Measurements from ENCODE around the gene ARHGEF11.

Gene ARHGEF11

DNA sequence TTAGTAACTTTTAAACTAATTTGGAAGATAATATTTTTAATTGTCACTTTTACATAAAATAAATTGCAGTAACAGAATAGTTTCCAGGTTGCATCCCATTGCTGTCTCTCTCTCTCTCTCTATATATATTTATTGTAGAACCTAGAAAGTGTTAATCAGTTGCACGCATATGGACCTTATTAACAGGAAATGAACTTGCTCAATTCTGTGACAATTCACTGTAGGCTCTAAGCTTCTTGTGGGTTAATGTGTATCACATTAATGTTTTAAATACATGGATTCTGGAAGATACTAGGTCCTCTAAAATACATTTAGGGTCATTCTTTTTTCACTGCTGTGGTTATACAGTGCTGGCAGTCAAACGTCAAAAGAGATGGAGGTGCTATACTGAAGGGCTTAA is 92.0 kb downstream of the ARHGEF11 start:
- DNase-seq (ENCODE audit: low read depth in 2 of 3, low spot score in 1 of 3): no peak

DNA sequence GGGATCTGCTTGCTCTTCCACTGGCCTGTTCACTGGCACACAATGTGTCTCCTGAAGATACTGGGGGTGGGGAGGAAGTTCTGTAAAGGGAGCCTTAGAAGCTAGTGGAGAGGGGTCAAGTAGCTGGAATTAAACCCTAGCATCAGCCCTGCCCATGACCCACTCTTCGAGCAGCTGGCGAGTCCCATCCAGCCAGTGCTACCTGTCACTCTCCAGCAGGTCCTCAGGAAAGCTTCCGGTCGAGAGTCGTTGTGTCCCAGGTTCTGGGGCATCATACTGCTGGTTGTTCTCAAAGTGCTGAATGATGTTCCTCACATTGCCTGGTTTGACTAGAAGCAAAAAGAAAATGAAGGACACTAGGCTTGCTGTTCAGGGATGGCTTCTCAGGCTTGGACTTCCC is 94.2 kb downstream of the ARHGEF11 start:
- DNase-seq (ENCODE audit: low read depth in 2 of 3, low spot score in 1 of 3): no peak

DNA sequence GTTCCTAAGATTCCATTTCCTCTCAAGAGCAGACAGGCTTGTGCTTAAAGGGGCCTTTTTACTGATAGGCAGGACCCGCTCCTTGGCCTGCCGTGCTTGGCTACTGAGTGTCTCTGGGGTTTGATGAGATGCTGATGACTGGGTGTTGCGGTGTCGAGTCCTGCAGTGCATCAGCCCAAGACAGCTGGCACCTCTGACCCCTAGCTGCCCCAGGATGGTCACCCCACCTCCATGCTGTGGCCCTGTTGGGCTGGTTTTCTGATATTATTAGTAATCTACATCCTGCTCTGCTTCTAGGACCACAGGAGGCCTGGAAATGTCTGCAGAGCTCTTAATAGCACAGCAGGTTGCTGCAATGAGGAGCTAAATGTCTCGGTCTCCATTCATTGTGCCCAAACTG is 96.4 kb downstream of the ARHGEF11 start:
- DNase-seq (ENCODE audit: low read depth in 2 of 3, low spot score in 1 of 3): no peak

DNA sequence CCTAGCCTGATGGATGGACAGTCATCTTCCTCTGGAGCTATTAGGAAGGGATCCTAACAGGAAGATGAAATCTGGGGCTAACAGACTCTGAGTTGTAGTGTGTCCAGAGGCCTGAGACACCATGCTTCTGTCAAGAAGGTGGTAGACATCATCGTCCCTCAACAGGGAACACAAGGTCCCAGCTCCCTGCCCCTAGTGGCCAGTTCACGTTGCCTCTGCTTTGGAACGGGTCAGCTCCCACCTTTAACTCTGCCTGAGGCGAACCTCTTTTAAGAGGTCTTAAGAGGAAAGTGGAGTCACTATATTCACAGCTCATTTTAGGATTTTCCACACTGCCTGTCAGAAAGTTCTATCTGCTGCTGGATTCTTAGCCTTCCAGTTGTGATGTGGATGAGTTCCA is 96.8 kb downstream of the ARHGEF11 start:
- no peak for DNase-seq (ENCODE audit: low read depth in 2 of 3, low spot score in 1 of 3)

DNA sequence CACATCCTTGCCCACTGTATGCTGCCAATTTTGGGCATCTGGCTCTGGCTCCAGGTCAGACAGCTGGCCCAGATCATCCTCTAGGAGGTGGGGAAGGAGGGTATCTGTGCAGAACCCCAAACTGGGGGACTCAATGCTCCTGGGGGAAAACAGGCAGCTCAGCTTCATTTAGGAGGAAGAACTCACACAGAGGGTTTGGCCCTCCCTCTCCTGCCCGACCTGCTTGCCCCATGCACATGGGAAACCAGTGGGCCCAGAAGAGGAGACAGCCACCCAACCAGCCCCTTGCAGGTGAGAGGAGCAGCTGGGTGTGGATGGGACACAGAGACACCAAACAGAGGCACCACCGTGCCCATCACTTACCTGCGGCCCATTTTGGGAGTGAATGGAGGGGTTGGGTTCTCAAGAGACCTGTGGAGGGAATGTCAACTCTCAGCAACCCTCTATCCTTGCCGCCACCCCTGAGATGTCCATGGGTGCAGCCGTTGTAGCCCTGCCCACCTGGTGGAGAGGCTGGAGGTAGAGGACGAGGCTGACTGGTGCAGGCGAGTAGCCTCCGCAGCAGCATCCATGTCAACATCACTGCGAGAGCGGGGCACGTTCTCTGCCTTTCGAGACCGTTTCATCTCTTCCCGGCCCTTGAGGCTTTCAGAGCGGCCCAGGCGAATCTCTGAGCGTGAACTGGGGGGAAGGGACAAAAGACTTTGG is 97.6 kb downstream of the ARHGEF11 start:
- no peak for DNase-seq (ENCODE audit: low read depth in 2 of 3, low spot score in 1 of 3)

DNA sequence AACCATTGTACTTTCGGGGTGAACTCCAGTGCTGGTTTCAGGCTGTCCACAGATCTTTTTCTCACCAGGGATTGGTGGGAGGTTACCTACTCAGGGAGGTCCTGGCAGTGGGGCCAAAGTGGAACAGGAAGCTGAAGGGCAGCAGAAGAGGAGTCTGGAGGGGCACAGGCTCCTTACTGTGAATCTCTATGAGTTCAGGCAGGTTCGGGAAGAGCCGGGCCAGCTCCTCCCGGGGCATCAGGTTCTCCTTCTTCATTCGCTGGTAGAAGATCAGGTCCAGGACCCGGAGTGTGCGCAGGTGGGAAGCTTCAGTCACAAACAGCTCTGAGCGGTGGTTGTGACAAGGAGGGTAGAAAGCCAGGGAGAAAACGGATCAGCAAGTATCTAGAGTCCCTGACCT is 98.4 kb downstream of the ARHGEF11 start:
- no peak for DNase-seq (ENCODE audit: low read depth in 2 of 3, low spot score in 1 of 3)

DNA sequence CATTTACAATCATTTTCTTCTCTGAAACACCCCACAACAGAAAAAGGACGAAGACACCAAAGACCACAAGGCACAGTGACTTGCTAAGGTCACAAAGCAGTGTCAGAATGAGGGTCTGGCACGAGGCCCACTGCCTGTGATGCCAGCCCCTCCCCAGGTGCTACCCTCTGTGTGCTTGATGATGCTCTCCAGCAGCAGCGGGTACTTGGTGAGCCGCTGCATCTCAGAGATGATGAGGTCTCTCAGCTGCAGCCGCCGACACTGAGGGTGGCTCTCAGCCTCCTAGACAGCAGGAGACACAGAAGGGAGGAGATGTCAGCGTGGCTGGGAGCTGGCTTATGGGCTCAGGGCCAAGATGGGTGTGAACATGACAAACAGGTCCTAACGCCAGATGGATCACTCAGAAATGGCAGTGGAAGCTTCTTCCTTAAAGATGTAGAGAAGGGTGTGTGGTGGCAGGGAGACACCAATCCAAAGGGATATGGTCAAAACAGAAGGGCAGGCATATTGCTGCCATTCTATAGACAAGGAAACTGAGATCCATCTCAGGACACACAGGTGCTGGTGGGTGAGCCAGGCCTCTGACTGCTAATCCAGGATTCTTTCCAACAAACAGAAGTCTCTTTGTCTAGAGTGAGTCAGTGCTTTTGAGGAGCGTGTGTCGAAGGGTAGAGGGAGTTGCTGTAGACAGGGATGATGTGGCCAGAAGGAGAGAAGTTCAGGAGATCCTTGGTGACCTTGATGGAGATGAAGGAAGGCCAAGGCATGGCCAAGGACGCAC is 99.5 kb downstream of the ARHGEF11 start:
- DNase-seq (ENCODE audit: low read depth in 2 of 3, low spot score in 1 of 3): no peak

DNA sequence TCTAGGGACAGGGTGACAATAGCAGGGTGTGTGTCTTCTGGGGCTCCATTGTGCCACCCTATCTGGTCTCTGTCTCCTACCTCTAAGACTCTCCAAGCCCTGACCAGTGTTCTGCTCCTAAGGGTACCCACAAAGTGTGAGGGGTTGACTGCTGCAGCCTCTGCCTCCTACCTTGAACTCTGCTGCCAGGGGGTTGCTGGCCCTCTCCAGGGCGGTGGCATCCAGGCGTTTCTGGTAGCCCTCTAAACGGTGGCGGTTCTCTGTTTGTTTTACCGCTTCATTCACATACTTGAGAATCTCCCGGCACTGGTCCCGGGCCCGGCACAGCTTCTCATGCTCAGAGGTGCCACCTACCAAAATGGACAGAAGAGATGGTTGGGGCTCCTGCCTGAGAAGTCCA is 100.7 kb downstream of the ARHGEF11 start:
- DNase-seq (ENCODE audit: low read depth in 2 of 3, low spot score in 1 of 3): no peak

DNA sequence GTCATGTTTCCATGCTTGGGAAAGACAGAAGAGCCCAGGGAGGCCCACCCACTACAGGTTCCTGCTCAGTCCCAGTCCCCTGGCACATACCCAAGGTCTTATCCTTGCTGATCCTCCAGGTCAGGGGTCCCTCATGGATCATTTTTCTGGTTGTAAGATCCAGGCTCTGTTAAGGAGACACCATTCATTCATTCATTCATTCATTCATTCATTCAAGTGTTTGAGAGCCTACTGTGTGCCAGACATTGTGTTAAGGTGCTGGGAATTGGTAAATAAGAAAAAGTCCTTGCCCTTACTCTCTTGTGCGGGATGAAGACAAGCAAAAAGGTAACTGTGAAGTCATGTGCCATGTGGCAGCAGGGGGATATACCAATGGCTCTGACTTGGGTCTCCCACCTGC is 101.3 kb downstream of the ARHGEF11 start:
- no peak for DNase-seq (ENCODE audit: low read depth in 2 of 3, low spot score in 1 of 3)

DNA sequence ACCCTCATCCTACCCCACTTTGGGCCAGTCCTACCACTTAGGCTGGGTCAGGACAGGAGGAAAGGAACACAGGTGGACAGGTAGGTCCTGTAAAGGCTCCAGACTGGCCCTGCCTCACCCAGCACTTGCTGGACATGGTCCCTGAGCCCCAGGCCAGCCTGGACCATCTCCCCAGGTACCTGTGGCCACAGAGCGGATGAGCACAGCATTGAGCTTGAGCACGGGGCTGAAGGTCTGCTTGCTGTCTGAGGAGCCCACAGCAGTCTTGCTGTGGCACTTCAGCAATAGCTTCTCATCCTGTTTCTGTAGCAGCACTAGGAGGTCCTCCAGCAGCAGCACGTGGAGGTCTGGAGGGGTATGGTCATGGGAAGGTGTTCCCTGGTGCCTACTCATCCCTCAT is 101.8 kb downstream of the ARHGEF11 start:
- DNase-seq (ENCODE audit: low read depth in 2 of 3, low spot score in 1 of 3): no peak

DNA sequence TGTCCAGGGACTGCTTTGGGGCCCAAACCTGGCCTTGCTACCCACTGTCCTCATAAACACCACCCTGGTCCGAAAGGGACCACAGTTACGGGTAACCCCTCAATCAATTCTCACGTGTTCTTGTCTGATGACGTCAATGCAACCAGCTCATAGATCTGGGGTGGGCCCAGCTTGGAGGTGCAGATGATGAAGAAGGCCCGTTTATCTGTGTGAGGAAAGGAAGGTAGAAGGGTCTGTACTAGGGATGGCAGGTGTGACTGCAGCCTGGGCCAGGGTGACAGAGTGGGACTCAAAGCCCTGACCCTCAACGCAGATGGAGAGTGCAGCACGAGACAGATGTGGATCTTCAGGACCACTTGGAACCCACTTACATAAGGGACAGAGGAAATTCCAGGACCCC is 103.0 kb downstream of the ARHGEF11 start:
- no peak for DNase-seq (ENCODE audit: low read depth in 2 of 3, low spot score in 1 of 3)

DNA sequence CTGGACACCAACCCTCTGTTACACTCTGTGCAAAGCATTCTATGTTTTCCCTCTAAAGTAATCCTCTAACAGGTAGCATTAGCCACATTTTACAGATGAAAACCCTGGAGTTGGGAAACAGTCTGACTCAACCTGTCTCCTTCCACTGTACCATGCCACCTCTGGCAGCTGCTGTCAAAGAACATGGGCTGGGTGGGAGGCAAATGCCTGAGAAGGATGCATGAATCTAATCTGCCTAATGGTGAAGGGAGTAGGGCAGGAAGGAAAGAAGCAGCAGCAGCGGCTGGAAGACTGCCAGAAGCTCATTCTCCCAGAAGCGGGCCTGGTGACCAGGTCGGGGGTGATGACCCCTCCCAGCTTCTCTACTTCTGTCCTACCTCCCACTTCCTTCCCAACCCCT is 103.4 kb downstream of the ARHGEF11 start:
- no peak for DNase-seq (ENCODE audit: low read depth in 2 of 3, low spot score in 1 of 3)

DNA sequence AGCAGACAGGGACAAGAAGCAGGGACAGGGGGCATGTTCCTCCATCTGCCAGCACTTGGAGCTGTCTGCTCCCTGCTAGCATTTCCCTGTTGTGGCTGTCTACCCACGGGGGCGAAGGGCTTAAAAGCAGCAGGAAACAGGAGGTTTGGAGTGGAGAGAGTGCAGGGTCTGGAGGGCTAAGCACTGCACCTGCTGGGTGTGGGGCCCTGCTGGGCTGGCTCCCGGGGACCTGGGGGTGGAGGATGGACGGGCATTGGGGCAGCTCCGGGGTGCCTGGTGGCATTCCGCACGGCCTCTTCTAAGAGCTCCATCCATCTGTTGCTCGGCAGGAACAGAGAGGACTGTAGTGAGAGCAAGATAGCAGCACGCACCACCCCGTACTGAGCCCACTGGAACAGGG is 103.9 kb downstream of the ARHGEF11 start:
- no peak for DNase-seq (ENCODE audit: low read depth in 2 of 3, low spot score in 1 of 3)

DNA sequence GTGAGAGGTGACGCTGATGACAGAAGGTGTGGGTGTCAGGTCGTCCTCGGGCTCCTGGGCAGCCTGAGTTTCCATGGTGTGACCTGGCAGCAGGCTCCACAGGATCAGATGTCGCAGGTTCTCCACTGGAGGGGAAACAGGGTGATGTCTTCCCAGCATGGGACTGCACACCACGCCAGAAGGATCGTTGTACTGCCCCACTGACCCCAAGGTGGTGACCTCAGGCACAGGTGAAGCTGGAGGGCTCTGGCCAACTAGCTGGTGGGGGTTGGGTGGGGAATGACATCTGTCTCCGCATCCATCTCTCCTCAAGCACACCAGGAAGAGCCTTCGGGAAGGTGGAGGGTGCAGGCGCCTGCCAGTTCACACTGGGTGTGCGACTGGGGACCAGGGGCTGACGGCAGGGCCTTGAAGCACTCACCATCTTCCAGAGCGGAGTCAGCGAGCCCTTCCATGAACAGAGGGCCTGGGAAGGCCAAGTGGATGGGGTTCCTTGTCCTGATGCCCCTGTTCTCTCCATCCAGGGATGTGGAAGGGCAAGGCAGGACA is 105.7 kb downstream of the ARHGEF11 start:
- no peak for DNase-seq (ENCODE audit: low read depth in 2 of 3, low spot score in 1 of 3)

DNA sequence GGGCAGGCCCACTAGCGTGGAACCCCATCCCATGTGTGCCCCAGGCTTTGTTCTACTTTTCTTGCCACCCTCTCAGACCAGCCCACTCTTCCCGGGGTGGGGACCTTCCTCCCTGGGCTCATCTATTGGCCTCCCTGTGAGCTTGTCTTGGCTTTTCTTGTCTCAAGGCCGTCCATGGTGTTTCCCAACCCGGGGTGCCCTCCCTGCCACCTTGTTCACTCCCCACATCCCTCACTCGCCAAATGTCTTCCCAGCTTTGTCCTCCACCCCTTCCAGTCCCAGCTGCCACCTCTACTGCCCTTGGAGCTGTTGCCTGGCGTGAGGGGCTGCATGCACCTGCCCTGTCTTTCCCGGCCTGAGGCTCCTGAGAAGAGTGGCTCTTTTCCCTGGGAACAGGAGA is 106.7 kb downstream of the ARHGEF11 start:
- DNase-seq (ENCODE audit: low read depth in 2 of 3, low spot score in 1 of 3): no peak

DNA sequence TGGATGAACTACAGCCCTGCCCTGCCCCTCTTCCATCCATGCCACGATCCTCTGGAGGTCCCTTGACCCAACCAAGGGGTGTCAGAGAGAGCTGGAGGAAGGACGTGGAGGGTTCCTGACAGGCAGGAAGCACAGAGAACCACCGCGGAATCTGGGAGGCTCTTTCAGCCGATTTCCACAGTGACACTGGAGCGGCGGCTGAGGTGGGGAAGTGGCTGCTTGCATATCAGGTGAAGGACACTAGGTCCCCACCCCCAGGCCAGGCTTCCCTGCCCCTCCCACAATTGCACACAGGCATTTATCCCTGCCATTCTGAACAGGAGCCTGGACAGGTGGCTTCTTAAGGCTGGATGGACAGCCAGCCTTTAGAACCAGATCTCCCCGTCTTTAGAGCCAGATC is 107.7 kb downstream of the ARHGEF11 start:
- DNase-seq (ENCODE audit: low read depth in 2 of 3, low spot score in 1 of 3): no peak

DNA sequence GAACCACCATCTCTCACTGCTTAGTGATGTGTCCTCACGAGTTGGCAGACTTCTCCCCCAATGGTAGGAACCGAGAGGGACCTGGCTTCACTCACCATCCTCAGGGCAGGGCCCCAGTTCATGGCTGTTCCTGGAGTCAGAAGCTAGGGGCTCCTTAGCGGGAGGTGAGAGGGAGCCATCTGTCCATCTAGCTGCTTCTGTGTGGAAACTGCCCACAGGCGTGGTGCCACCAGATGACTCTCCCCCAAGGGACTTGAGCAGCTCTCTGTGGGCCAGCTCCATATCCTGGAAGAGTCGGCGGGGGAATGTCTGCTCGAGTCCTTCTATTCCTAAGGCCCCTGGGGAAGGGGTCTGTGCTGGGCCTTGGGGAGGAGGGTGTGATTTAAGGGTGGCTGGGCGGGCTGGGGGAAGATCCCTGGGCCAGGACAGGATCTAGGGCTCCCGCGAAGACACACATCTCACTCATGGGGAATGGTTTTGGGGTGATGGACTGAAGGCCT is 108.8 kb downstream of the ARHGEF11 start:
- no peak for DNase-seq (ENCODE audit: low read depth in 2 of 3, low spot score in 1 of 3)

DNA sequence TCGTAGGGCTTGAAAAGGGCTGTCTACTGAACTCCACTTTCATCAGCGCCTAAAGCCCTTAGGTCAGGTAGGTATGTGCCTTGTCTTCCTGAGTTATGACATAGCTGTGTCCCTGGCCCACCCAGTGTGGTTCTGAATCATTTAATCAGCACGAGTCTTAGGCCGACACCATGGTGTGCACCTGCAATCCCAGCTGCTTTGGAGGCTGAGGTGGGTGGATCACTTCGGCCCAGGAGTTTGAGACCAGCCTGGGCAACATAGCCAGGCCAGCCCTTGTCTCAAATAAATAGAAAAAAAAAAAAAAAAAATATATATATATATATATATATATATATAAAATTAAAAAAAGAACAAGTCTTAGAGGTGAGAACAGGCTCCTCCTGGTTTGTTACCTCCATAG is 109.4 kb downstream of the ARHGEF11 start:
- no peak for DNase-seq (ENCODE audit: low read depth in 2 of 3, low spot score in 1 of 3)

DNA sequence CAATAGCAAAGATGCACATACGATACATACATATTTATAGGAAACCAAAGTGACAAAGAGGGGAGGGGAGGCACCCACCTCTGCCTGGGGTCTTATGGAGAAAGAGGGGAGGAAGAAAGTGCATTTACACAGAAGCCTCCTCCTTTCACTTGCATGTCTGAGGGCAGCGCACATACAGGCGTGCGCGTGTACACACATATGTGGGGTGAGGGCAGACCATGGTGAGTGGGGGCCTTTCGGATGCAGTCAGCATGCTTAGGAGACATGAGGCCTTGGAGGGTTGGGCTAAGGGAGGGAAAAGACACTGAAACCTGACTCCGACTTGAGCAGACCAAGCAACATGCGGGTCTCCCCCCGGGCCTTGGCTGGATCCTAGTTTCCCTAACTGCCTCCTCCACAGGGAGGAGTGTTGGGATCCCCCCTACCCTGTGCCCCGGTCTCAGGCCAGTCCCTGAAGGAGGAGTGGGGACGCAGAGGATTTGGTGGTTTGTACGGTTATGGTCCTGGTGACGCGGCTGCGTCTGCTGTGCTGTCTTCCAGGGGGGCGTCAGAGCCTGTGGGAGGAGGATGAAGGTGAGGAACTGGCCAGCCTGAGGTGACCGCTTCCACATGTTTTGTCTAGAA is 109.9 kb downstream of the ARHGEF11 start:
- no peak for DNase-seq (ENCODE audit: low read depth in 2 of 3, low spot score in 1 of 3)

DNA sequence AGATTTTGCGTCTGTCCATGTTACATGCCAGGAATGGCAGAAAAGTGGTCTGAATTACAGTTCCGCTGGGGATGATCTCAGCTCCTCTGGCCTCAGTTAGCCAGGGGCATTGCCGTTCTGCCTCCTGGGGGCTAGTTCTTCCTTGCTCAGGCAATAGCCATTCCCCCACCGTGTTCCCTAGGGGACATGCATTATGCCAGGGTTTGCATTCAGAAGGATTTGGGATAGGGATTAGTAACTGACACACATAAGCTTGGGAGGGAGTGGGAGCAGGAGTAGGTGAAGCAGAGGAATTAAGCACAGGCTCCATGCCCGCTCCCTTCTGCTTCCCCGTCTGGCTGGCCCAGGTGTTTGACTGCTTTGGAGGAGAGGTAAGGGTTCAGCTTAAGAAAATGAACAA is 112.4 kb downstream of the ARHGEF11 start:
- DNase-seq (ENCODE audit: low read depth in 2 of 3, low spot score in 1 of 3): no peak

DNA sequence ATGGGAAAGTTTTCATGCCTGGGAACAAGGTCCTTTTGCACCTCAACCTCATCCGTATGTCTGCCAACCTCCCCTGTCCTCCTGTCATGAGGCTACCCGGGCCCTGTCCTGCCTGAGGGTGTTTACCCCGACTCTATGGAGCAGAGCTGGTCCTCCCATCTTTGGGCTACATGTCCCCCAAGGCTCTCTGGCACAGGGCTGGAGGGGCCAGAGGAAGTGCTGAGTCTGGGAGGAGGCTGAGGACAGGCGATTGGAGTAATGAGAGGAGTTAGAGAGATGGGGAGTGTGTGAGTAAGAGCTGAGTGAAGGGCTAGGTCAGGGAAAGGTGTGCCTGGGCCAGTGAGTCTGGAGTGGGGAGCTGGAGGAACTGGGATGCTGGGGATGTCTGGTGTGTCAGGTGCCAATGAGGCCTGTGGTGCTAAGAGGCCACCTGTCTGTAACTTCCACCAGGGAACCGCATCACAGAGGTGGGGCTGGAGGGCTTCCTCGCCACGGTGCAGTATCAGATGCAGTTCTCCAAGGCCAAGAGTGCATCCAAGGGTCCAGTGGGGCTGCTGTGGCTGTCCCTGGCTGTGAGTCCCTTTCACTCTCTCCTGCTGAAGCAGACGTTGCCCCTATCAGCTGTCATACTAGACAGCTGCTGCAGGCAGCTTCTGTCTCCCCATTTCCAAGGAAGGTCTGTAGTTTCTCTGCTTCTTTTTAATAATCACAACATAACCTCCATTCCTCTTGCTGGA is 113.4 kb downstream of the ARHGEF11 start:
- no peak for DNase-seq (ENCODE audit: low read depth in 2 of 3, low spot score in 1 of 3)

Data from stimulated activated CD4-positive, alpha-beta T cell treated with anti-CD3 and anti-CD28 coated beads, Interleukin-12 subunit alpha, Interleukin-12 subunit beta, amount 100 ng/mL, for 48 hours (primary cell).